ENCODE data around the gene NEFH. TPM values are rescaled to one million over a fixed set of nuclear protein-coding genes. Genes with fewer than 3 reads are reported as not detected.
A peak's percentile ranks its signal among the peaks of the same experiment; 100 is the strongest.
"Not testable (repeated sequence)": the region's sequence is repeated elsewhere in the genome, so short reads cannot be mapped to it uniquely, and the experiment has no call there.

NEFH gene, protein sequence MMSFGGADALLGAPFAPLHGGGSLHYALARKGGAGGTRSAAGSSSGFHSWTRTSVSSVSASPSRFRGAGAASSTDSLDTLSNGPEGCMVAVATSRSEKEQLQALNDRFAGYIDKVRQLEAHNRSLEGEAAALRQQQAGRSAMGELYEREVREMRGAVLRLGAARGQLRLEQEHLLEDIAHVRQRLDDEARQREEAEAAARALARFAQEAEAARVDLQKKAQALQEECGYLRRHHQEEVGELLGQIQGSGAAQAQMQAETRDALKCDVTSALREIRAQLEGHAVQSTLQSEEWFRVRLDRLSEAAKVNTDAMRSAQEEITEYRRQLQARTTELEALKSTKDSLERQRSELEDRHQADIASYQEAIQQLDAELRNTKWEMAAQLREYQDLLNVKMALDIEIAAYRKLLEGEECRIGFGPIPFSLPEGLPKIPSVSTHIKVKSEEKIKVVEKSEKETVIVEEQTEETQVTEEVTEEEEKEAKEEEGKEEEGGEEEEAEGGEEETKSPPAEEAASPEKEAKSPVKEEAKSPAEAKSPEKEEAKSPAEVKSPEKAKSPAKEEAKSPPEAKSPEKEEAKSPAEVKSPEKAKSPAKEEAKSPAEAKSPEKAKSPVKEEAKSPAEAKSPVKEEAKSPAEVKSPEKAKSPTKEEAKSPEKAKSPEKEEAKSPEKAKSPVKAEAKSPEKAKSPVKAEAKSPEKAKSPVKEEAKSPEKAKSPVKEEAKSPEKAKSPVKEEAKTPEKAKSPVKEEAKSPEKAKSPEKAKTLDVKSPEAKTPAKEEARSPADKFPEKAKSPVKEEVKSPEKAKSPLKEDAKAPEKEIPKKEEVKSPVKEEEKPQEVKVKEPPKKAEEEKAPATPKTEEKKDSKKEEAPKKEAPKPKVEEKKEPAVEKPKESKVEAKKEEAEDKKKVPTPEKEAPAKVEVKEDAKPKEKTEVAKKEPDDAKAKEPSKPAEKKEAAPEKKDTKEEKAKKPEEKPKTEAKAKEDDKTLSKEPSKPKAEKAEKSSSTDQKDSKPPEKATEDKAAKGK
- 0.72 TPM for total RNA-seq (ENCODE audit: insufficient read depth, low replicate concordance)

DNA sequence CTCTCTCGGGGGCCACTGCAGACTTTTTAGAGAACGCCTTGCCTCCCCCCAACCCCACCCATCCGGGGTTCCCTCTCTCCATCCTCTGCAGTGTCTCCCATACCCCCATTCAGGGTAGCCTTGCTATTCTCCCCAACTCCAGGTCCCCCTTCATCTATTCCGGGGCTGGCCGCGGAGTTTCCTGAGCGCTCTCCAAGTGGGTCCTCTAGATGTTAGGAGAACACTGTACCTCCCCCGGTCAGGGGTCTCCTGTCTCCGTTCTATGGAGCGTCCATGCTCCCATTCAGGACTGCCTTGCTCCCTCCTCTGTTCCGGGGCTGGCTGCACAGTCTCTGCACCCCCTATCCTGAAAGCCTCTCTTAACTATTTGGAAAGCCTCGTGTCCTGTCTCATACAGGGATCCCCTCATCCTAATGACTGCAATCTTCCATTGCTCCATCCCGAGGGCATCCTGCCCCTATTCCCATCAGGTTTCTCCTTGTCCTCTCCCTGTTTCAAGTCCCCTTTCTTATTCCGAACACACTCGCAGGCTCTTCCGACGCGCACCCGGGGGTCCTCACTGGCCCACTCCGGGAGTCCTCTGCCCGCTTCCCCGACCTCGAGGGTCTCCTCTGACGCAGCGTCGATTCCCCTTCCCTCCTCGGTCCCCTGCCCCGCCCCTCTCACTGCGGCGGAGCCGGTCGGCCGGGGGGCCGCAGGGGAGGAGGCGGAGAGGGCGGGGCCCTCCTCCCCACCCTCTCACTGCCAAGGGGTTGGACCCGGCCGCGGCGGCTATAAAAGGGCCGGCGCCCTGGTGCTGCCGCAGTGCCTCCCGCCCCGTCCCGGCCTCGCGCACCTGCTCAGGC lies at the start of gene NEFH:
TSS of gene NEFH (plus strand) at position 802 of the 845 bp plus-strand sequence. CDS start 45 bp downstream, outside the sequence.
- DNase-seq (ENCODE audit: low spot score): no peak

DNA sequence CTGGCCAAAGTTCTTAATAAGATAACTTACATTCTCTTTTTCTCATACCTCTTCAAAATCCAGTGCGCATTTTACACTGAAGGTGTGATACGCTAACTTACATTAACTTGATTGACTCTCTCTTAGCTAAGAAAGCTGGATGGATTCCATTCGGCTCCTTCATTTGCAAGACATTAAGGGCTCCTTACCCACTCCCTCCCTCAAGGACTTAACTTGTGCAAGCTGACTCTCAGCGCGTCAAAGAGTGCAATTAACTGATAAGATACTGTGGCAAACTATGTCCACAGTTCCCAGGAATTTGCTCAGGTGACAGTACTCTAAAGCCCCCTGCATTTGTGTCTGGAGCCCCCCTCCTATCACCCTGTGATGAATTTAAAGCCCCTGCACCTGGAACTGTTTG lies 48.0 kb upstream of the NEFH start:
- no peak for DNase-seq (ENCODE audit: low spot score)

DNA sequence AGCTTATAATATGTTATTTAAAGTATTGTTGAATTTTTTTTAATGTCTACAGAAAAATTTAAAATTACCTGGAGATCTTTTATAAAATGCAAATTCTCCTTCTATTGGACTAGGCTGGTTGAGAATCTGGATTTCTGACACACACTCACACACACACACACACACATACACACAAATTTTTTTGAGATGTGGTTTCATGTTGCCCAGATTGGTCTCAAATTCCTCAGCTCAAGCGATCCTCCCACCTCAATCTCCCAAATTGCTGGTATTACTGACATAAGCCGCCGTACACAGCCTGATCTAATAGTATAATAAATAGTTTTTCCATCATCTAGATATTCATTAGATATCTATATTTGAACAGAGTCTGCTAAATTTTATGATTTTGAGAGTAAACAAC lies 46.2 kb upstream of the NEFH start:
- DNase-seq (ENCODE audit: low spot score): no peak

DNA sequence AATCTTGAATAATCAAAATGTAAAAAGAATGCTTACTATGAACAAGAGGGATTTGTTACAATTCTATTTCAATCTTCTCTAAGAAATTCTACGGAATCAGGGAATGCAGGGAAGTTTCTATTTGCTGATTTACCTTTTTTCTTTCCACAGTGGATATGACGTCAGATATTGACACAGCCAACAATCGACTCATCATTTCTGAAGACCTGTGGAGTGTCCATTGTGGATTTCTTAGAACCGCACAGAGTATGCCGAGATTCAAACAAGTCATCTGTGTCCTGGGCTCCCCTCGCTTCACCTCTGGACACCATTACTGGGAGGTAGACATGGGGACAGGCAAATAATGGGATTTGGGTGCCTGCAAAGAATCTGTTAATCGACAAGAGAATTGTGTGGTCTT lies 45.7 kb upstream of the NEFH start:
- no peak for DNase-seq (ENCODE audit: low spot score)

DNA sequence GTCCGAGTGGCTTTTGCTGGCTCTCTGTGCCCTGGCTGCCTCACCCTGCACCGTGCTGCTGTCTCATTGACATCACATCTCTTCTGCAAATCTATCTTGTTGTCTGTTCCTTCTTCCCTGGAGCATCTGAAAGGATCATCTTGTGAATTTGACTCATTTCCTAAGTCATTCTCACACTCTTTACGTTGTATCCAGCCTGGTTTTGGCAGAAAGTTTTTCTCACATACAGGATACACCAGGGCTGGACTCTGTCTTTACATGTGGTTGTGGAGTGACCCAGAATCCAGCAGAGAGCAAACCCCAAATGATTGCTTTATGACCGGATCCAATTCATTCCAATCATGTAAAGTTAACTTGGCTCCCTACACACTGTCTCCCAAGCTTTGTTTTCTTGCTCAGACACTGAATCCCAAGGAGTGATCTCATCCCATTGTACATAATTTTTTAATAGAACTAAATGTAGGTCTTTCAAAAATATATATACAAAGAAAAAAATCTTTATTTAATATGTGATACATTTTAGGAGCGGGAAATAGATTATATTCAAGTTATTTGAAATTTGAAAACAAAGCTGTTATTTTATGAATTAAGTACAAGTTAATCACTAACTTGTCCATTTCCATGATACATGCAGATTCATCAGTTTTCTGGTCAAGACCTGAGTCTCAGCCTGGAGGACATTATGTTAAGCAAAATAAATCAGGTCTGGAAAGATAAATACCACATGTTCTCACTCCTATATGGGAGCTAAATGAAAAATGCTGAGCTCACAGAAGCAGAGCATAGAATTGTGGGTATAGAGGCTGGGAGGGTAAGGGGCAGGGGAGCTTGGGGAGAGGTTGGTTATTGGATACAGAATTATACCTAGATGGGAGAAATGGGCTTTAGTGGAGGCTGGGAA lies 44.5 kb upstream of the NEFH start:
- DNase-seq (ENCODE audit: low spot score): no peak

DNA sequence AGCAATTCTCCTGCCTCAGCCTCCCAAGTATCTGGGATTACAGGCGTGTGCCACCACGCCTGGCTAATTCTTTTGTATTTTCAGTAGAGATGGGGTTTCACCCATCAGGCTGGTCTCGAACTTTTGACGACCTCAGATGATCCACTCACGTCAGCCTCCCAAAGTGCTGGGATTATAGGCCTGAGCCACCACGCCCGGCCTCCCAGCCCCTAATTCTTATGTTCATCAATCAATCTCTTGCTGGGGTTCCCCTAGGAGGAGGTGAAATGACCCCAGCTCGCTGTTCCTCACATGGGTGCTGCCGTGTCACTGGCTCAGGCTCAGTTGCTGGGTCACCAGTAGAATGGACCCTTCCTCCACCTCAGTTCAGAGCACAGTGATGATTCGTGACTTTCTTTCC lies 41.7 kb upstream of the NEFH start, which contains the start of gene RFPL1:
TSS of gene RFPL1 (plus strand) at position 301 of the 400 bp plus-strand sequence.
- DNase-seq (ENCODE audit: low spot score): not testable (repeated sequence)

DNA sequence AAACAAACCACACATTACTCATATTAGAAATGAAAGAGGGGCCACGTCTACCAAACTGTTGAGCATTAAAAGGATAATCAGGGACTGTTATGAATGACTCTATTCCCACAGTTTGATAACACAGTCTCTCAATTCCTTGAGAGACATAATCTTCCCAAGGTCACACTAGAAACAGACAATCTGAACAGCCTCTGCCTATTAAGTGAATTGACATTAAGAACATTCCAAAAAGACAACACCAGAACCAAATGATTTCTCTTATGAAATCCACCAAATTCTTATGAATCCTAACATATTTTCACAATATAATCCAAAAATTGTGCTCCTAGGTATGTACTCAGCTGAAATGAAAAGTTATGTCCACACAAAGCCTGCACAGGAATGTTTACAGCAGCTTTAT lies 37.0 kb upstream of the NEFH start:
- no peak for DNase-seq (ENCODE audit: low spot score)

DNA sequence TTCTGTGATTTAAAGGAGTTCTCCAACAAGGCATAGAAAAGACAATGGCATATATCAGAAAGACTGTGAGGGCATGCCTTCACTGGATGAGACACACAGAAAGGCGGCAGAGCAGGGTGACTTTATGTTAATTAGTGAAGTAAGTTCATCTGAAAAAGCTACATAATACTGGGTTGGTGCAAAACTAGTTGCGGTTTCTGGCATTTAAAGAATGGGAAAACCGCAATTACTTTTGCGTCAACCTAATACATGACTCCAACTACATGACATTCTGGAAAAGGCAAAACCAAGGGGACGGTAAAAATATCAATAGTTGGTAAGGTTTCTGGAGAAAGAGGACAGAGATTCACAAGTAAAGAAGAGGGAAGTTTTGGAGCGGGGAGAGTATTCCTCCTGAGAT lies 36.6 kb upstream of the NEFH start:
- DNase-seq (ENCODE audit: low spot score): no peak

DNA sequence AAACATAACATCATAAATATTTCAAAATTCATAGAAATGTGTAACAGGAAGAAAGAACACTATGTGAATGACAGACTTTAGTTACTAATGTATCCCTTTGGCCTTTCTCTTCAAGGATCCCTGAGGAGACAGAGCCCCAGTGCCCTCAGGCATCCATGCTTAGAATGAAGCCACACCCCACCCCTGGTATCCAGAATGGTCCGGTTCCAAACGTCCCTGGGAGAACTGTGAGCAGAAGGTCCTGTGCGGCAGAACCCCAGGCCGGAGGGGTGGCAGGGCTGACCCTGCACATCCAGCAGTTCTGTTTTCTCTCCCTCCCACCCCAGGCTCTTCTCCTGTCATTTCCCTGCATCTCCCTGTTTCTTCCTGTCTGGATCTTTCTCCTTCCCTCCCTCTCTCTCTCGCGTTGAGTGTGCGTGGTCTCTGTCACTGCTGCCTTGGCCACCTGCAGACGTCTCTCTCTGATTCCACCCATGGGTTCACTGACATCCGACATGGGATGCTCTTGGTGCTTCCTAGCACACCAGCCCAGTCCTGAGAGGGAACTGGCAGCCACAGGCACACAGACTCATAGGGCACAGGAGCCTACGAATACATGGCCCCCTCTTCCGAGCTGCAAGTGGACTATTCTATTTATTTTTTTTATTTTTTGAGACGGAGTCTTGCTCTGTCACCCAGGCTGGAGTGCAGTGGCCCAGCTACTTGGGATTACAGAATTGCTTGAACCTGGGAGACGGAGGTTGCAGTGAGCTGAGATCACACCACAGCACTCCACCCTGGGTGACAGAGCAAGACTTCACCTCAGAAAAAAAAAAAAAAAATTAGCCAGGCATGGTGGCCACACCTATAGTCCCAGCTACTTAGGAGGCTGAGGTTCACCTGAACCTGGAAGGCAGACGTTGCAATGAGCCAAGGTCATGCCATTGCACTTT lies 35.9 kb upstream of the NEFH start:
- DNase-seq (ENCODE audit: low spot score): no peak

DNA sequence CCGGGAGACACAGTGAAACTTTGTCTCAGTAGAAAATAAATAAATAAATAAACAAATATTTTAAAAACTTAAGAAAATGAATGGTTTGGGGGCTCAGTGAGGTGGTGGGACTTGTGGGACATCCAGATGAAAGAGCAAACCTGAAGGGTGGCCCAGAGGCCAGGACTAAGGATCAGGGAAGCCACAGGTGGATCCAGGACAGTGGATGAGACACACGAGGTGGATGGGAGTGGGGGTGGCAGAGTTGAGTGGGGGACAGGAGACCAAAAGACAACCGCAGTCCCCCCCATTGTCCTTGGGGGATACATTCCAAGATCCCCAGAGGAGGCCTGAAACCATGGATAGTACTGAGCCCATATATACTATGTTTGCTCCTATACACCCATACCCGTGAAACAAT lies 34.5 kb upstream of the NEFH start:
- no peak for DNase-seq (ENCODE audit: low spot score)

DNA sequence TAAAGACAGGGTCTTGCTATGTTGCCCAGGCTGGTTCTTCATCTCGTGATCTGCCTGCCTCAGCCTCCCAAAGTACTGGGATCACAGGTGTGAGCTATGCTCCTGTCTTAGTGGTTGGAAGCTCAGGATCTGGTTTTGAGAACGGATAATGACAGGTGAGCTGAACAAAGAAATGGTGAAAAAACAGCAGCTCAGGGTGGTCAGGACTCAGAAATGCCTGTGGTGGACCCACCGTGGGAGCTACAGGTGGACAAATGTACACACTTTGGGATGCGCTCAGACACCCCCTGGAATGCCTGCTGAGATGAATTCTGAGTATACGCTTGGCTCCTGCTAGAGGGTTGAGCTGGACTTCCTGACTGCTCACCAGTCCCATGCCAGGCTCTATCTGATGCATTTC lies 32.1 kb upstream of the NEFH start:
- no peak for DNase-seq (ENCODE audit: low spot score)

DNA sequence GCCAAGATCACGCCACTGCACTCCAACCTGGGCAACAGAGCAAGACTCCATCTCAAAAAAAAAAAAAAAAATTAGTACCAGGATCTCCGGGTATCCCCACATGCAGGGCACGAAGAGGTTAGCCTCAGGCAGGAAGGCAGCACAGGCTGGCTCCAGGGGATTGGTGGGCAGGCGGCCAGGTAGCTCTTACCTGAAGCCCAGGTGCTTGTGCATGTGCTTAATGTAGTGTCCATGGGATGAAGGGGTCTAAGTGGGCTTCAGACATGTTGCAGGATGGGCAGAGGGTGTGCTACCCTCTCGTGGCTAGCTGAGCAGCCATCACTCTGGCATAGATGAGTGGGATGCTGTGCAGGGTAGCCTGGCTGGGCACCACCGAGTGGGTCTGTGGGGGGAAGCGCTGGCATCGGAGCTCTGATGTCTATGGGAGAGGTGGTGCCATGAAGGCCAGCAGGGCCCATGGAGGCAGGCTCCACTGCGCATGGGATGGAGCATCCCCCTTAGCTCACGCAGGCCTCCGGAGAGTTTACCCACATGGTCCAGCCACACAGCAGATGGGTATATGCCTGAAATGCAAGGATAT lies 30.6 kb upstream of the NEFH start:
- DNase-seq (ENCODE audit: low spot score): no peak

DNA sequence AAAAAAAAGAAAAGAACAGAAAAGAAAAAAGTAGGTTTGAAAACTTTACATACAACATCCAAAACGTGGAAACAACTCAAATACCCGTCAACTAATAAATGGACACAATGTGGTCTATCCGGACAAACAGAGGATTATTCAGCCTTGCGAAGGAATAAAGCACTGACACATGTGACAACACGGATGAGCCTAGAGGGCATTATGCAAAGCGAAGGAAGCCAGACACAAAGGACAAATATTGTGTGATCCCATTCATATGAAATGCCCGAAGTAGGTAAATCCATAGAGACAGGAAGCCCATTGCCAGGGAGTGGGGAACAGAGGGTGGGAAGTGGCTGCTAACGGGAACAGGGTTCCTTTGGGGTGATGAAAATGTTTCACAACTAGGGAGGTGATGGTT lies 29.8 kb upstream of the NEFH start:
- no peak for DNase-seq (ENCODE audit: low spot score)

DNA sequence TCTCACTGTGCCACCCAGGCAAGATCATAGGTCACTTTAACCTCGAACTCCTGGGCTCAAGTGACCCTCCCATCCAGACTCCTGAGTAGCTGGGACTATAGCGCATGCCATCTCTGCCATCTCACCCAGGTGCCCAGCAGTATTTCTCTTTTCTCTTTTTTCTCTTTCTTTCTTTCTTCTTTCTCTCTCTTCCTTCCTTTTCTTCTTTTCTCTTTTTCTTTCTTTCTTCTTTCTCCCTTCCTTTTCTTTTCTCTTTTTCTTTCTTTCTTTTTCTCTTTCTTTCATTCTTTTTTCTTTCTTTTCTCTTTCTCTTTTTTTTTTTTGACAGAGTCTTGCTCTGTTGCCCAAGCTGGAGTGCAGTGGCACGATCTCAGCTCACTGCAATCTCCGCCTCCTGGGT lies 28.2 kb upstream of the NEFH start:
- DNase-seq (ENCODE audit: low spot score): no peak

DNA sequence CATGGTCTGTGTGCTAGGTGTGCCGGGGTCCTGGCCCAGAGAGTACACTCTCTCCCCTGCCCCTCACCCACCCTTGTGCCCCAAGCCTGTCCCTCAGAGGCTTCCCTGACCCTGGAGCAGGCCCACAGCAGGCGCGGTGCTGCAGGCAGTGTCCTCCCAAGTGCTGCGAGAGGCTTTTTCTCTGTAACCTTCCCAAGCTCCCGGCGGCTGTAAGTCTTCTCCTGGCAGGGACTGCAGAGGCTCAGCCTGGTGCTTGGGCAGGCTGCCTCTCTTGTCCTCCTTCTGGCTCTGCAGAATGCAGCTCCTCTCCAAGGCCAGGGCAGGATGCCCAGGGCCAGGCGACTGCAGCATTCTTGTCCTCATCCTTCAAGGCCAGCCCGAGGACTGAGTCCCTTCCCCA lies 25.7 kb upstream of the NEFH start:
- DNase-seq (ENCODE audit: low spot score): peak; percentile 70

DNA sequence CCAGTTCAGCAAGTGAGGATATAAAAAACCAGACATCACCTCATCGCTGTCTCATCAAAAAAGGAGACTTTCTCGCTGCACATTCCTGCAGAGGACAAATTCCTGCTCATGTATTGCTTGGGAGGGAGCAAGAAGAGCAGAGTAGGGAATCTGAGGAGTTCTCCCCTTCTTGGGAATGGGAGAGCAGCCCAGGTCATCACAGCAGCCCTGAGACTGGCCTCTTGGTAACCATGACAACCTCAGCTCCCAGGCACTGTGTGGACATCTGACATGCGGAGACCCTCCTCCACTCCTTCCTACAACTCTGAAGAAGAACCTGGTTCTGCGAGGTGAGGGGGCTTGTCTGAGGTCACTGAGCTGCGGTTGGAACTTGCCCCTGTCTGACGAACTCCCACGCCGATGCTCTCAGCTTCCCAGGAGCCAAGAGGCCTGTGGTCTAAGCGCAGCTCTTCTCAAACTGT lies 23.8 kb upstream of the NEFH start:
- peak; percentile 79 for DNase-seq (ENCODE audit: low spot score)

DNA sequence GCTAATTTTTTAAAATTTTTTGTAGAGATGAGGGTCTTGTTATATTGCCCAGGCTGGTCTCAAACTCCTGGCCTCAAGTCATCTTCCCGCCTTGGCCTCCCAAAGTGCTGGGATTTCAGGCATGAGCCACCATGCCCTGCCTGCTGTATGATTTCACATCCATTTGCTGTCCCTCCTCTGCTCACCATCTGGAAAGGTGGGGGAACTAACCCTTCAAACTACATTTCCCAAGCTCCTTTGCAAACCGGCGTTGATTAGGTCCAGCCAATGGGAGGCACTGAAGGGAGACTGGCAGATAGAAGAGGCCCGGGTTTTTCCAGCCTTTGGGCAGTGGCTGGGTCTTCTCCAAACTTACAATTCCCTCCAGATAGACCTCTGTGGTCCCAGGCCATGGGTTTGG lies 22.3 kb upstream of the NEFH start:
- DNase-seq (ENCODE audit: low spot score): peak; percentile 60

DNA sequence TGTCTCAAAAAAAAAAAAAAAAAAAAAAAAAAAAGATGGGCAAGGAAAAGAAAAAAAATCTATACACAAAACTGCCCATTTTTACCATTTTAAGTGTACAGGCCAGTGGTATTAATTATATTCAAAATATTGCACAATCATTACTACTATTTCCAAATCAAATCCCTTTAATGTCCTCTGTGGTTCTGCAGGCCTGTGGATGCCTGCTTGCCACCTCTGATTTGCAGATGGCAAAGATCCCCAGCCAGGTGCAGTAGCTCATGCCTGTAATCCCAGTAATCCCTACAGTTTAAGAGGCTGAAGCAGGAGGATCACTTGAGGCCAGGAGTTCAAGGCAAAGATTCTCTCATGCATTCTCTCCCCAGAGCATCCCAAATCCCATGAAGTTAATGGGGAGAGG lies 21.5 kb upstream of the NEFH start:
- DNase-seq (ENCODE audit: low spot score): peak; percentile 86

DNA sequence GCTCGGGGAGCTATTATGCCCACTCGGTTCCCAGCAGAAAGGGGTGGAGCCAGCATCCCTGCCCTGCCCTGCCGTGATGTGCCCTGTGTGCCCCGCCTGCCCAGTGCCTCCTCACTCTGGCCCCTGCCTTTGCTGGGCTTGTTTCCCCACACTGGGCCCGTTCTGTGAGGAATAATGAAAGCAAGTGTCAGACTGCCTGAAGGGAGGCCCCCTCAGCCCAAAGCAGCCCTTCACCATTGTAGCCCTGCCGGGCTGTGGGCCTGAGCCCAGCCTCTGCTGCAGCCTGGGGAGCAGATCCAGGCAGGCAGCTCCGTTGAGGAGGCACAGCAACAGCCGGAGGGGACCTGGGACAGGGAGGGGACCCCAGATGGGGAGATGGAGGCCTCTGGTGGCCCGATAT lies 20.2 kb upstream of the NEFH start:
- no peak for DNase-seq (ENCODE audit: low spot score)
